GM12801 (cell line): ENCODE measurements around the gene GALNT5.

ENCODE experiments used
- CTCF ChIP-seq: IDR thresholded peaks from one replicate; pipeline ENCODE4 v1.5.1; 2011; ENCODE audit warnings: control low read depth; ENCODE audit not compliant: insufficient read length; ENCODE audit errors: extremely low read depth

Gene GALNT5

GRCh38 chr2:157257312-157258252, at the start of gene GALNT5:
TSS of gene GALNT5 (plus strand) at chr2:157257705. CDS start at chr2:157258083, 378 bp downstream.
- no peak for TF ChIP-seq CTCF

GRCh38 chr2:157216286-157216965, 41.1 kb upstream of the GALNT5 start:
- no peak for TF ChIP-seq CTCF

- TF ChIP-seq CTCF: no peak
Measured at GRCh38 chr2:157217409-157217808, 40.1 kb upstream of the GALNT5 start.

- no peak for TF ChIP-seq CTCF
Measured at GRCh38 chr2:157218911-157219310, 38.6 kb upstream of the GALNT5 start.

- no peak for TF ChIP-seq CTCF
Measured at GRCh38 chr2:157220502-157220901, 37.0 kb upstream of the GALNT5 start.

- TF ChIP-seq CTCF: no peak
Measured at GRCh38 chr2:157221394-157221988, 36.0 kb upstream of the GALNT5 start.

GRCh38 chr2:157223624-157224205, 33.8 kb upstream of the GALNT5 start:
- no peak for TF ChIP-seq CTCF
